H1 (cell line): ENCODE data around the gene SPATA13. TPM values are rescaled to one million over a fixed set of nuclear protein-coding genes. Genes with fewer than 3 reads are reported as not detected.

Experiments used
- CTCF ChIA-PET: fragments of 300-600 bp; sonication (Branson Sonifier 250); formaldehyde crosslinking; loops from one replicate; lab custom pipeline; 2021; ENCODE audit not compliant: partially characterized antibody; lab: Charles Lee
- POLR2A ChIA-PET: fragments of 300-600 bp; sonication (Branson Sonifier 250); formaldehyde crosslinking; loops from one replicate; lab custom pipeline; 2021; ENCODE audit warnings: inconsistent platforms; ENCODE audit not compliant: partially characterized antibody; lab: Charles Lee
- DNase-seq, 2 experiments: peaks; one replicate each; pipeline versions ENCODE4 v3.0.0 to v3.0.0-alpha.2; 2010 to 2022; ENCODE audit warnings: low spot score in 2 of 2, low read depth in 1 of 2, mixed read lengths in 1 of 2
- FAIRE-seq: peaks from 2 replicates; lab custom pipeline; 2011; peaks lifted over from hg19 to GRCh38; lab: Jason Lieb, UNC
- H2AFZ ChIP-seq: 2 replicates; pipeline ENCODE4 v1.8.1; 2012; ENCODE audit warnings: low read length, inconsistent platforms
- H2AK5ac ChIP-seq: 2 replicates; pipeline ENCODE4 v1.6.1; 2013; ENCODE audit warnings: low read depth, low read length
- H2BK120ac ChIP-seq: replicated peaks from 2 replicates; pipeline ENCODE3; 2013; ENCODE audit warnings: low read depth, low read length, inconsistent platforms
- H2BK12ac ChIP-seq: 2 replicates; pipeline ENCODE4 v1.6.1; 2013; ENCODE audit warnings: low read depth, low read length
- H2BK15ac ChIP-seq: 2 replicates; pipeline ENCODE4 v1.6.1; 2013; ENCODE audit warnings: low read length
- H2BK20ac ChIP-seq: 2 replicates; pipeline ENCODE4 v1.6.1; 2013; ENCODE audit warnings: low read length
- H2BK5ac ChIP-seq: 2 replicates; pipeline ENCODE4 v1.6.1; 2013; ENCODE audit warnings: low read depth, low read length
- H3K14ac ChIP-seq: 2 replicates; pipeline ENCODE4 v1.6.1; 2013; ENCODE audit warnings: inconsistent platforms; ENCODE audit not compliant: insufficient read length
- H3K18ac ChIP-seq: 2 replicates; pipeline ENCODE4 v1.6.1; 2013; ENCODE audit warnings: low read length; ENCODE audit errors: extremely low read depth
- H3K23ac ChIP-seq: 2 replicates; pipeline ENCODE4 v1.6.1; 2013; ENCODE audit warnings: inconsistent platforms; ENCODE audit not compliant: insufficient read length
- H3K23me2 ChIP-seq: 2 replicates; pipeline ENCODE4 v1.6.1; 2013; ENCODE audit warnings: low read depth, low read length
- H3K27ac ChIP-seq: 2 replicates; pipeline ENCODE4 v1.6.1; 2011; ENCODE audit warnings: low read depth, low read length, inconsistent platforms
- H3K27me3 ChIP-seq, 4 experiments: replicated peaks in 1 of 4; 1 replicate in 1 of 4; 2 replicates in 3 of 4; pipeline versions ENCODE4 v1.6.1 to v1.8.1; 2011 to 2013; ENCODE audit warnings: low read length in 3 of 4, mild to moderate bottlenecking in 3 of 4, inconsistent platforms in 2 of 4, mixed read lengths in 2 of 4, moderate library complexity in 1 of 4; ENCODE audit not compliant: control insufficient read depth in 3 of 4, insufficient read depth in 3 of 4; ENCODE audit errors: extremely low read depth in 1 of 4
- H3K36me3 ChIP-seq, 4 experiments: 2 replicates each; pipeline versions ENCODE4 v1.6.1 to v1.8.1; 2011 to 2013; ENCODE audit warnings: mild to moderate bottlenecking in 4 of 4, low read length in 3 of 4, moderate library complexity in 2 of 4, control low read depth in 1 of 4, inconsistent platforms in 1 of 4; ENCODE audit not compliant: insufficient read depth in 4 of 4, control insufficient read depth in 2 of 4
- H3K4ac ChIP-seq: replicated peaks from 2 replicates; pipeline ENCODE3; 2013; ENCODE audit warnings: low read length, low read depth, mixed read lengths, inconsistent platforms; ENCODE audit not compliant: insufficient read length
- H3K4me1 ChIP-seq, 4 experiments: replicated peaks in 1 of 4; 1 replicate in 1 of 4; 2 replicates in 3 of 4; pipeline versions ENCODE4 v1.6.1 to v1.8.1; 2011 to 2013; ENCODE audit warnings: low read length in 3 of 4, inconsistent platforms in 2 of 4, mixed read lengths in 1 of 4; ENCODE audit not compliant: insufficient read depth in 4 of 4, control insufficient read depth in 3 of 4
- H3K4me2 ChIP-seq, 2 experiments: 2 replicates each; pipeline versions ENCODE4 v1.6.1 to v1.8.1; 2011 to 2013; ENCODE audit warnings: low read depth in 2 of 2, low read length in 2 of 2, control low read depth in 1 of 2, inconsistent platforms in 1 of 2, mild to moderate bottlenecking in 1 of 2; ENCODE audit not compliant: insufficient read depth in 1 of 2
- H3K4me3 ChIP-seq, 4 experiments: fragments of 200-600, 300-600 bp in 1 of 4; sonication (generic), shearing (Covaris generic), sonication (Bioruptor Twin) in 1 of 4; 2 replicates each; pipeline versions ENCODE4 v1.5.1 to v1.8.1; 2011 to 2016; ENCODE audit warnings: low read length in 4 of 4, low read depth in 3 of 4, control low read depth in 2 of 4, inconsistent platforms in 2 of 4, mild to moderate bottlenecking in 2 of 4, mixed read lengths in 1 of 4, moderate library complexity in 1 of 4; ENCODE audit not compliant: insufficient read depth in 2 of 4; ENCODE audit errors: extremely low read depth in 1 of 4
- H3K56ac ChIP-seq: replicated peaks from 2 replicates; pipeline ENCODE3; 2013; ENCODE audit warnings: low read depth, mild to moderate bottlenecking, mixed read lengths, low read length, inconsistent platforms; ENCODE audit not compliant: insufficient read length
- H3K79me1 ChIP-seq: 2 replicates; pipeline ENCODE4 v1.6.1; 2013; ENCODE audit warnings: low read depth, low read length, control low read depth
- H3K79me2 ChIP-seq, 2 experiments: 2 replicates each; pipeline versions ENCODE4 v1.6.1 to v1.8.1; 2012 to 2013; ENCODE audit warnings: low read length in 2 of 2, mild to moderate bottlenecking in 2 of 2, inconsistent platforms in 1 of 2; ENCODE audit not compliant: insufficient read depth in 2 of 2, control insufficient read depth in 1 of 2
- H3K9ac ChIP-seq, 4 experiments: replicated peaks in 1 of 4; 1 replicate in 1 of 4; 2 replicates in 3 of 4; pipeline versions ENCODE4 v1.6.1 to v1.8.1; 2011 to 2013; ENCODE audit warnings: low read depth in 3 of 4, low read length in 3 of 4, control low read depth in 2 of 4, mild to moderate bottlenecking in 2 of 4, moderate library complexity in 2 of 4, inconsistent platforms in 1 of 4; ENCODE audit errors: extremely low read depth in 1 of 4
- H3K9me3 ChIP-seq, 2 experiments: 2 replicates each; pipeline versions ENCODE4 v1.6.1 to v1.8.1; 2012 to 2013; ENCODE audit warnings: mild to moderate bottlenecking in 2 of 2, moderate library complexity in 2 of 2, control low read depth in 1 of 2, inconsistent platforms in 1 of 2, low read depth in 1 of 2, low read length in 1 of 2, mixed read lengths in 1 of 2; ENCODE audit not compliant: insufficient read depth in 2 of 2
- H4K20me1 ChIP-seq, 2 experiments: replicated peaks in 1 of 2; 2 replicates each; pipeline versions ENCODE3 to v1.8.1; 2011 to 2013; ENCODE audit warnings: inconsistent platforms in 2 of 2, low read length in 2 of 2, mild to moderate bottlenecking in 1 of 2; ENCODE audit not compliant: insufficient read depth in 2 of 2, control insufficient read depth in 1 of 2
- H4K5ac ChIP-seq: 2 replicates; pipeline ENCODE4 v1.6.1; 2013; ENCODE audit warnings: low read length, low read depth, mixed read lengths, inconsistent platforms; ENCODE audit not compliant: insufficient read length
- H4K8ac ChIP-seq: 2 replicates; pipeline ENCODE4 v1.8.0; 2013; ENCODE audit warnings: mild to moderate bottlenecking, moderate library complexity, low read length, inconsistent platforms; ENCODE audit not compliant: insufficient read depth; ENCODE audit errors: extremely low read depth
- H4K91ac ChIP-seq: replicated peaks from 2 replicates; pipeline ENCODE3; 2013; ENCODE audit warnings: low read length, mixed read lengths, inconsistent platforms; ENCODE audit not compliant: insufficient read length
- CHD2 ChIP-seq: IDR thresholded peaks from 2 replicates; pipeline ENCODE4 v1.6.1; 2012; ENCODE audit warnings: low read length, improper control_type of control experiment
- CREB1 ChIP-seq: IDR thresholded peaks from 2 replicates; pipeline ENCODE4 v1.6.1; 2012; ENCODE audit warnings: inconsistent platforms
- GABPA ChIP-seq: IDR thresholded peaks from 2 replicates; pipeline ENCODE4 v1.6.1; 2011; ENCODE audit warnings: mild to moderate bottlenecking, low read length, moderate library complexity, borderline replicate concordance; ENCODE audit not compliant: insufficient read depth
- HDAC6 ChIP-seq: IDR thresholded peaks from one replicate; pipeline ENCODE4 v1.7.1; 2012; ENCODE audit warnings: low read depth, mild to moderate bottlenecking, inconsistent platforms, low read length, moderate library complexity
- JUND ChIP-seq: IDR thresholded peaks from 2 replicates; pipeline ENCODE4 v1.6.1; 2011; ENCODE audit warnings: mild to moderate bottlenecking, improper control_type of control experiment, low read length
- NRF1 ChIP-seq: IDR thresholded peaks from 2 replicates; pipeline ENCODE4 v1.6.1; 2011; ENCODE audit warnings: mild to moderate bottlenecking, low read depth, low read length, improper control_type of control experiment
- PHF8 ChIP-seq: fragments of 200-600 bp; sonication (generic); conservative IDR thresholded peaks from 2 replicates; pipeline ENCODE4 v1.7.1; 2012; ENCODE audit warnings: low read depth, mild to moderate bottlenecking, inconsistent platforms, low read length, moderate library complexity
- RNF2 ChIP-seq: fragments of 200-900, 300-1000 bp; sonication (generic); IDR thresholded peaks from 2 replicates; pipeline ENCODE4 v1.7.1; 2016; ENCODE audit warnings: borderline replicate concordance, low read depth, mild to moderate bottlenecking, antibody characterized with exemption, low read length; ENCODE audit not compliant: poor library complexity, severe bottlenecking; ENCODE audit errors: missing control alignments
- SAP30 ChIP-seq: fragments of 300-600 bp; sonication (generic); IDR thresholded peaks from 2 replicates; pipeline ENCODE4 v1.7.1; 2012; ENCODE audit warnings: low read length, moderate library complexity, mild to moderate bottlenecking, inconsistent platforms; ENCODE audit not compliant: insufficient read depth, insufficient replicate concordance
- TCF12 ChIP-seq: IDR thresholded peaks from 2 replicates; pipeline ENCODE4 v1.6.1; 2011; ENCODE audit warnings: low read depth, mild to moderate bottlenecking, low read length
- ZNF274 ChIP-seq: IDR thresholded peaks from 2 replicates; pipeline ENCODE4 v1.7.0; 2012; ENCODE audit warnings: low read length, borderline replicate concordance; ENCODE audit errors: extremely low read depth
- WGBS, 2 experiments: shearing (Covaris generic) in 1 of 2; methylation state at CpG; one replicate each; pipeline versions ENCODE4 v1.1.6 to v1.1.7; 2013 to 2015; ENCODE audit warnings: low lambda C conversion rate in 2 of 2, mixed read lengths in 2 of 2, inconsistent platforms in 1 of 2, low coverage in 1 of 2, missing lambda C conversion rate in 1 of 2; ENCODE audit not compliant: insufficient replicate concordance in 2 of 2, insufficient coverage in 1 of 2, insufficient read length in 1 of 2; ENCODE audit errors: extremely low coverage in 1 of 2, missing lambda C conversion rate in 1 of 2; 5-methylcytosine and 5-hydroxymethylcytosine counted together
- polyA plus RNA-seq, 7 experiments: library from polyadenylated mRNA; depleted of rRNA in 3 of 7; stranded (reverse) in 5 of 7; unstranded in 2 of 7; fragments of >200 nt in 5 of 7; fragments of 200-250 nt in 2 of 7; gene quantifications; 1 replicate in 5 of 7; 2 replicates in 1 of 7; 4 replicates in 1 of 7; pipeline versions ENCODE4 v1.2.1 to v1.2.3, GENCODE V29; 2011 to 2013; ENCODE audit warnings: missing spikeins in 2 of 7, mixed read lengths in 2 of 7
- total RNA-seq: library from RNA; stranded (reverse); fragmentation: NEBNext Ultra II Directional; extraction: Animal tissue kit (Norgen Biotek cat#: 25700); gene quantifications from 2 replicates; pipeline ENCODE4 v1.2.1, GENCODE V29; 2021
- TF ChIP-seq, protein P1 (sequence below): IDR thresholded peaks from 2 replicates; pipeline ENCODE4 v1.6.1; 2012; ENCODE audit warnings: low read length, inconsistent platforms

Gene SPATA13
- total and polyA plus RNA-seq, 2 of the 8 experiments (the other 6 are each of a cell fraction or from before 2014, with no cell fraction given): 12.6 to 30.9 TPM

DNA sequence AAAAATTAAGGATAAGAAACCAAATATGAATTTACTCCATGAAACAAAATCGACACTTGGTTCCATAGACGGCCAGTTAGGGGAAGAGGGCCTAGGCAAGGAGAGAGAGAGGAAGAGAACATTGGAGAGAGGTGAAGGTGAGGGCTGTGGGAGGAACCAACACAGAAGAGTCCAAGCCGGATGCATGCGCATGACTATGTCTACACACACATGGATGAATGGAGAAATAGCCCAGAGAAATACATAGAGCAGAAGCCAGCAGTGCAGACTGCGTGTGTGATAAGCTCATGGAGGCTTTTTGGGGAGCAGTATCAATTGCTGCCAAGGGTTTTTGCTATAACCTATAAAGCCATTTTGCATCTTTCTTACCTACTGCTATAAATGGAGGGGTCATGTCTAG, 81.6 kb downstream of the SPATA13 start:
- WGBS, 2 experiments: 89% methylated on average over 5 of the region's 5 CpGs; no CpG with 5 or more reads in 1 of the 2 experiments
- no peak overlapping the region for H3K4ac ChIP-seq
- TF ChIP-seq HDAC6 (no peak), NRF1 (no peak), TCF12 (no peak), GABPA (no peak), PHF8 (no peak), JUND (no peak), CHD2 (no peak), SAP30 (no peak), CREB1 (no peak), ZNF274 (no peak), RNF2 (no peak)
- TF ChIP-seq, protein P1, sequence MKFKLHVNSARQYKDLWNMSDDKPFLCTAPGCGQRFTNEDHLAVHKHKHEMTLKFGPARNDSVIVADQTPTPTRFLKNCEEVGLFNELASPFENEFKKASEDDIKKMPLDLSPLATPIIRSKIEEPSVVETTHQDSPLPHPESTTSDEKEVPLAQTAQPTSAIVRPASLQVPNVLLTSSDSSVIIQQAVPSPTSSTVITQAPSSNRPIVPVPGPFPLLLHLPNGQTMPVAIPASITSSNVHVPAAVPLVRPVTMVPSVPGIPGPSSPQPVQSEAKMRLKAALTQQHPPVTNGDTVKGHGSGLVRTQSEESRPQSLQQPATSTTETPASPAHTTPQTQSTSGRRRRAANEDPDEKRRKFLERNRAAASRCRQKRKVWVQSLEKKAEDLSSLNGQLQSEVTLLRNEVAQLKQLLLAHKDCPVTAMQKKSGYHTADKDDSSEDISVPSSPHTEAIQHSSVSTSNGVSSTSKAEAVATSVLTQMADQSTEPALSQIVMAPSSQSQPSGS: no peak

More for the DNA sequence above, 81.6 kb downstream of the SPATA13 start:
- FAIRE-seq (no peak), DNase-seq (no peak)
- POLR2A ChIA-PET: no interaction called here
- Histone ChIP-seq H4K5ac (no peak overlapping the region), H4K20me1 (peaks cover 0 to 3% of the 10 kb centered on the region in 2 experiments), H2BK5ac (no peak overlapping the region), H3K4me3 (no peak overlapping the region), H2AFZ (no peak overlapping the region), H3K27me3 (no peaks in the 10 kb centered on the region), H3K79me2 (peaks cover 0 to 17% of the 10 kb centered on the region in 2 experiments; a peak in 1 of 4 replicates), H2BK20ac (no peak overlapping the region), H3K23ac (no peak overlapping the region), H3K79me1 (peaks cover 7% of the 10 kb centered on the region; the same call in 1 of the 2 replicates), H4K8ac (no peak overlapping the region), H3K36me3 (no peaks in the 10 kb centered on the region), H2BK15ac (0 out of 2 replicates have a peak overlapping the region, but pooled peaks have one; percentile 61), H4K91ac (no peak overlapping the region), H3K14ac (no peak overlapping the region), H3K23me2 (no peaks in the 10 kb centered on the region), H2AK5ac (no peak overlapping the region), H2BK12ac (no peak overlapping the region), H3K27ac (no peak overlapping the region), H3K4me2 (no peak overlapping the region), H3K56ac (no peak overlapping the region), H3K4me1 (peaks cover 0 to 2% (median 0%) of the 10 kb centered on the region in 4 experiments; a peak in 1 of 7 replicates), H2BK120ac (no peak overlapping the region), H3K18ac (no peak overlapping the region), H3K9ac (no peak overlapping the region), H3K9me3 (no peaks in the 10 kb centered on the region)
- CTCF ChIA-PET: interaction anchor here (1.0 to 1.3 kb wide), 2 partner anchors 14 to 205 kb away, joined by 3 read pairs; no protein-coding TSS in a partner anchor
